Transverse colon (tissue), 4 donors: ENCODE measurements around the gene NCAN. TPM values are rescaled to one million over a fixed set of nuclear protein-coding genes. Genes with fewer than 3 reads are reported as not detected.

Source experiments
- DNase-seq: peaks from one replicate; pipeline ENCODE4 v3.0.0-alpha.2; 2019
- H3K27ac ChIP-seq, 4 donors: fragments of 200-600 bp; sonication (generic); 2 replicates each; pipeline ENCODE4 v1.5.1; 2016 to 2018; ENCODE audit warnings: inconsistent platforms in 4 of 4
- H3K27me3 ChIP-seq: fragments of 200-600 bp; sonication (generic); 2 replicates; pipeline ENCODE4 v1.5.1; 2017; ENCODE audit warnings: inconsistent platforms
- H3K36me3 ChIP-seq, 4 donors: fragments of 200-600 bp; sonication (generic); 2 replicates each; pipeline ENCODE4 v1.5.1; 2017 to 2019; ENCODE audit warnings: inconsistent platforms in 4 of 4
- H3K4me1 ChIP-seq, 4 donors: fragments of 200-600 bp; sonication (generic); 2 replicates each; pipeline ENCODE4 v1.5.1; 2017 to 2020; ENCODE audit warnings: inconsistent platforms in 4 of 4
- H3K4me3 ChIP-seq, 4 donors: fragments of 200-600 bp; sonication (generic); 1 replicate in 1 of 4; 2 replicates in 3 of 4; pipeline versions ENCODE4 v1.5.1 to v1.6.1; 2017 to 2019; ENCODE audit warnings: inconsistent platforms in 4 of 4
- H3K9me3 ChIP-seq, 2 donors: fragments of 200-600 bp; sonication (generic); 2 replicates each; pipeline ENCODE4 v1.5.1; 2017 to 2019; ENCODE audit warnings: inconsistent platforms in 2 of 2
- CTCF ChIP-seq, 5 experiments: fragments of 200-600 bp in 3 of 5; fragments of 450-650 bp in 2 of 5; sonication (generic) in 3 of 5; IDR thresholded peaks; 1 replicate in 2 of 5; 2 replicates in 3 of 5; pipeline ENCODE4 v1.5.1; 2016 to 2017; ENCODE audit warnings: antibody characterized with exemption in 5 of 5, inconsistent platforms in 3 of 5, mild to moderate bottlenecking in 2 of 5, moderate library complexity in 1 of 5
- EP300 ChIP-seq: sonication (generic); formaldehyde crosslinking; IDR thresholded peaks from one replicate; pipeline ENCODE4 v1.6.1; 2017; ENCODE audit warnings: antibody characterized with exemption, low read depth
- POLR2A ChIP-seq: fragments of 450-650 bp; IDR thresholded peaks from one replicate; pipeline ENCODE4 v1.6.1; 2016; ENCODE audit warnings: antibody characterized with exemption, mild to moderate bottlenecking, moderate library complexity
- POLR2AphosphoS5 ChIP-seq, 3 donors: sonication (generic); formaldehyde crosslinking; IDR thresholded peaks; one replicate each; pipeline ENCODE4 v1.6.1; 2016; ENCODE audit warnings: antibody characterized with exemption in 3 of 3
- WGBS, 2 donors: methylation state at CpG; one replicate each; pipeline ENCODE4 v1.1.5; 2018; ENCODE audit warnings: low coverage in 1 of 2; 5-methylcytosine and 5-hydroxymethylcytosine counted together
- in situ Hi-C, 4 donors: fragments of 200-750 bp; cut with MboI; loops; one replicate each; pipeline versions ENCODE4 v1.15.0 to v1.15.1; 2017; ENCODE audit warnings: low sequenced_read_pairs in 3 of 4, low pct_ligation_motif_present in 1 of 4, low pct_unique_long_range_greater_than_20kb in 1 of 4
- intact Hi-C: fragments of 100-400 bp; cut with DNase I; formaldehyde crosslinking; loops from one replicate; pipeline ENCODE4 v1.15.1; 2023; ENCODE audit warnings: low total_unique reads
- total RNA-seq, 4 donors: library from RNA; depleted of rRNA; stranded (reverse); fragments of >200 nt; gene quantifications; one replicate each; pipeline ENCODE4 v1.1.0, GENCODE V29; 2016

Gene NCAN
- total RNA-seq, 4 donors from 2014 or later, result 0.16 TPM; not detected in 3

- no peak for TF ChIP-seq POLR2AphosphoS5 (IDR thresholded peaks at IDR 0.05)
- TF ChIP-seq POLR2A, result no peak
- TF ChIP-seq CTCF (IDR thresholded peaks at IDR 0.05), result no peak
- no peak for TF ChIP-seq EP300
- intact Hi-C loops, result no loop called here
- Histone ChIP-seq H3K27ac (no peak overlapping the region), H3K36me3 (no peaks in the 10 kb centered on the region), H3K4me3 (no peak overlapping the region), H3K4me1 (peaks cover 0 to 7% (median 0%) of the 10 kb centered on the region in 4 donors), H3K9me3 (no peaks in the 10 kb centered on the region), H3K27me3 (peaks cover 54% of the 10 kb centered on the region)
- no peak for DNase-seq
- WGBS, 2 donors, result 63% methylated on average over 14 of the region's 14 CpGs; no CpG with 5 or more reads in 1 of the 2 donors
- in situ Hi-C loops, result no loop called here
These were observed 45.4 kb downstream of the NCAN start for GRCh38 chr19:19257137-19257536.

GRCh38 chr19:19257836-19258588 is 46.3 kb downstream of the NCAN start:
- Histone ChIP-seq H3K4me3 (no peak overlapping the region), H3K27ac (no peak overlapping the region), H3K9me3 (no peaks in the 10 kb centered on the region), H3K27me3 (peaks cover 56% of the 10 kb centered on the region), H3K4me1 (peaks cover 0 to 7% (median 0%) of the 10 kb centered on the region in 4 donors), H3K36me3 (no peaks in the 10 kb centered on the region)
- intact Hi-C loops (no loop called here), in situ Hi-C loops (no loop called here)
- no peak for DNase-seq
- 93% methylated on average over 64 of the region's 72 CpGs; no CpG with 5 or more reads in 1 of the 2 donors for WGBS, 2 donors
- TF ChIP-seq POLR2AphosphoS5 (IDR thresholded peaks at IDR 0.05), result no peak
- no peak for TF ChIP-seq CTCF (IDR thresholded peaks at IDR 0.05)
- no peak for TF ChIP-seq EP300
- TF ChIP-seq POLR2A, result no peak

- DNase-seq, result no peak
- in situ Hi-C loops, result no loop called here
- WGBS, 2 donors, result 86 to 100% methylated on average over 5 to 27 of the region's 41 CpGs
- H3K4me3 ChIP-seq, result no peak overlapping the region
- peaks cover 0 to 7% (median 0%) of the 10 kb centered on the region in 4 donors for H3K4me1 ChIP-seq
- no peak overlapping the region for H3K27ac ChIP-seq
- no peaks in the 10 kb centered on the region for H3K9me3 ChIP-seq
- intact Hi-C loops, result no loop called here
- TF ChIP-seq CTCF (IDR thresholded peaks at IDR 0.05) (no peak), POLR2AphosphoS5 (IDR thresholded peaks at IDR 0.05) (no peak), EP300 (no peak), POLR2A (no peak)
- peaks cover 56% of the 10 kb centered on the region for H3K27me3 ChIP-seq
- no peaks in the 10 kb centered on the region for H3K36me3 ChIP-seq
These were observed 47.0 kb downstream of the NCAN start for GRCh38 chr19:19258589-19259338.

GRCh38 chr19:19259741-19260140 is 48.0 kb downstream of the NCAN start:
- H3K36me3 ChIP-seq, result no peaks in the 10 kb centered on the region
- H3K9me3 ChIP-seq, result no peaks in the 10 kb centered on the region
- 60 to 63% methylated on average over 2 of the region's 2 CpGs for whole genome bisulfite sequencing, 2 donors
- in situ Hi-C loops, result no loop called here
- no peak for DNase-seq
- H3K27me3 ChIP-seq, result peaks cover 57% of the 10 kb centered on the region
- H3K27ac ChIP-seq, result no peak overlapping the region
- peaks cover 0 to 7% (median 0%) of the 10 kb centered on the region in 4 donors for H3K4me1 ChIP-seq
- intact Hi-C loops, result no loop called here
- TF ChIP-seq EP300, result no peak
- TF ChIP-seq POLR2AphosphoS5 (IDR thresholded peaks at IDR 0.05), result no peak
- no peak for TF ChIP-seq CTCF (IDR thresholded peaks at IDR 0.05)
- TF ChIP-seq POLR2A, result no peak
- H3K4me3 ChIP-seq, result no peak overlapping the region
